ENCODE measurements around the gene POLR1E.
A peak's percentile ranks its signal among the peaks of the same experiment; 100 is the strongest.
"Not testable (repeated sequence)": the region's sequence is repeated elsewhere in the genome, so short reads cannot be mapped to it uniquely, and the experiment has no call there.

The POLR1E gene

DNA sequence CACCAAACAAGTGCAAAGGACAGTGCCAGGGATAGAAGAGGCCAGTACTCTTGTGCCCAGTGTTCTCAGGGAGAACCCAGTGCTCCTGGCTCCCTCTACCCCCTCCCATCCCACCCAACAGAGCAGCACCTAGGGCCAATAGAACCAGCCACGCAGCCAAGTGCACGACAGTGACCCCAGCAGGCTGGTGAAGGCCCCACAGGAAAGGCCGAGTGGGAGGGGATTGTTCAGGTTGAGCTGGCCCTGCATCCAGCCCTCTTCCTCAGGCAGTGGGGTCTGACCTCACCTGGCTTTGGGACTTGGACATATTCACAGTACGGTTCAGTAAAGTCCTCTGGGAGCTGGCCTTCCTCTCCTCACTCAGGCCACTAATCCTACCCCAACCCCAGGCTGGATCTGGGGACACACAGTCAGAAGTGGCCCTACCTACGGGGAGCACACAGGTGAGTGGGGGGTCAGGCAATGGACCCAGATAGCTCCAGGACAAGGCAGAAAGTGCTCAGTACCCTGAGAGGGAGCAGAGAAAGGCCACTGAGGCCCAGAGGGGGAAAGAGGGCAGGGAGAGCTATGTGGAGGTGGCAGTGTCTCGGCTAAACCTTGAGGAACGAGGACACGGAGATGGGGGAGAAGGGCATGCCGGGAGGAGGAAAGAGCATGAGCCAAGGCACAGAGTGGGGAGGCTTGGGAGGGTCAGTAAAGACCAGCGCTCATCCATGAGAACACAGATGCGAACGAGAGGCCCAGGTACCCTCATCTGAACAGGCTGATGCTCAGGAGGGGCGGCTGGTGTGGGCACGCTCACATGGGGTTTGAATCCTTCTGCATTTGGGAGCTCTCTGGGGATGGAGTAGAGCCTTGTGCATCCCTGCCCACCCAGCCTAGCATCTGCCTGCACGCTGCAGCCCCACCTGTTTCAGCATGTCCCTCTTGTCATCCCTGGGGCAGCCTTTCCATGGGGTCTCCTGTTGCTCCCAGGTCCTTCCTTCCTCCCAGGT, 25.6 kb downstream of the POLR1E start:
- no peak for DNase-seq (ENCODE audit: insufficient read length, low spot score)
- FAIRE-seq, result peak; percentile 16
- 0 out of 2 replicates have a peak, but pooled peaks have one; percentile 40 for TF ChIP-seq POLR2AphosphoS5 (IDR thresholded peaks at IDR 0.05; ENCODE audit: low read depth, low read length)
- no peak for TF ChIP-seq PAX5 (IDR thresholded peaks at IDR 0.05; ENCODE audit: insufficient read depth, low read length, severe bottlenecking)

DNA sequence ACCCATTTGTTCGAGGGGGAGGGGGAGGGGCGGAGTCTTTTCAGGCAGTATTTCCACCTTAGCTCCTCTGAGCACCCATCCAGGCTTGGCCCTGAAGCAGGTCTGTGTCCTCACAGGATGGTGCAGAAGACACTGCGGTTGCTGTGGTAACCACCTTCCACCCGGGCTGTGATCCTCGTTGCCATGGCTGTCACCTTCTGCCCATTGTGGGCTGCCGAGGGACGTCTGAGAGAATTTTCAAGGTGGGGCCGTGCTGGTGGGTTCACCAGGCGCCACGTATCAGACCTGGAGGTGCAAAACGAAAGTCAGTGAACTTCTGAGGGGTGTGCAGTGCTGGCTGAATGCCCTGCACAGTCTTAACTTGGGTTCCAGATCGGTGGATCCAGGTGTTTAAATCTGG, 26.7 kb downstream of the POLR1E start:
- DNase-seq (ENCODE audit: insufficient read length, low spot score) (no peak), FAIRE-seq (no peak)
- TF ChIP-seq POU2F2 (IDR thresholded peaks at IDR 0.05; ENCODE audit: low read depth, low read length) (no peak), TAF1 (IDR thresholded peaks at IDR 0.05; ENCODE audit: low read depth, low read length) (no peak), POLR2AphosphoS5 (IDR thresholded peaks at IDR 0.05; ENCODE audit: low read depth, low read length) (no peak), PAX5 (IDR thresholded peaks at IDR 0.05; ENCODE audit: insufficient read depth, low read length, severe bottlenecking) (no peak), SPI1 (IDR thresholded peaks at IDR 0.05; ENCODE audit: low read depth, low read length) (no peak), POLR2A (IDR thresholded peaks at IDR 0.05; ENCODE audit: low read depth, low read length) (no peak)

DNA sequence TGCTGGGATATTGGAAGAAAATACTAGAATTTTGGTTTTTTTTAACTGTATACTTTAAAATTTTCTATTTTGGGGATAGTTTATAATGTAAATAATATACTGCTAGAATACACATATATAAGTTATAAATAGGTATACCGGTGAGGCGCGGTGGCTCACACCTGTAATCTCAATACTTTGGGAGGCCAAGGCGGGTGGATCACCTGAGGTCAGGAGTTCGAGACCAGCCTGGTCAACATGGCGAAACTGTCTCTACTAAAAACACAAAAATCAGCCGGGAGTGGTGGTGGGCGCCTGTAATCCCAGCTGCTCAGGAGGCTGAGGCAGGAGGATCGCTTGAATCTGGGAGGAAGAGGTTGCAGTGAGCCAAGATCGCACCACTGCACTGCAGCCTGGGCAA, 28.7 kb downstream of the POLR1E start:
- DNase-seq (ENCODE audit: insufficient read length, low spot score); FAIRE-seq: not testable (repeated sequence)

DNA sequence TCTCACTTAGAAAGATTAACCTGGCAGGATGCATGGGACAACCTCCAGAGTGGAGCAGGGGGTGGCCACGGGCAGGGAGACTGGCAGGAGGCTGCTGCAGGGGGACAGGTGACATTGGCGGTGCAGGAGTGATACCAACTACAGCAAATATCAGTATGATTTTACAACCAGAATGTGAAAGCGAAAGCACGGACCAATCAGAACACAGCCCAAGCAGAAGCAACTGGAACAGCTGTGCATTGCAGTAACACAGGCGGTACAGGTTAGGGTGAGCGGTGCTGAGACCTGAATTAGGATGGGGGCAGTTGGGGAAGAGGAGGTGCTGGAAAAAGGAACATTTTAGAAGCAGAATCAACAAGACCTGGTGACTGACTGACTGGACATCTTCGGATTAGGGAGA, 29.3 kb downstream of the POLR1E start:
- FAIRE-seq, result no peak
- TF ChIP-seq SPI1 (IDR thresholded peaks at IDR 0.05; ENCODE audit: low read depth, low read length) (no peak), POLR2A (IDR thresholded peaks at IDR 0.05; ENCODE audit: low read depth, low read length) (no peak), POLR2AphosphoS5 (IDR thresholded peaks at IDR 0.05; ENCODE audit: low read depth, low read length) (no peak), POU2F2 (IDR thresholded peaks at IDR 0.05; ENCODE audit: low read depth, low read length) (no peak), TAF1 (IDR thresholded peaks at IDR 0.05; ENCODE audit: low read depth, low read length) (no peak)
- no peak for DNase-seq (ENCODE audit: insufficient read length, low spot score)

DNA sequence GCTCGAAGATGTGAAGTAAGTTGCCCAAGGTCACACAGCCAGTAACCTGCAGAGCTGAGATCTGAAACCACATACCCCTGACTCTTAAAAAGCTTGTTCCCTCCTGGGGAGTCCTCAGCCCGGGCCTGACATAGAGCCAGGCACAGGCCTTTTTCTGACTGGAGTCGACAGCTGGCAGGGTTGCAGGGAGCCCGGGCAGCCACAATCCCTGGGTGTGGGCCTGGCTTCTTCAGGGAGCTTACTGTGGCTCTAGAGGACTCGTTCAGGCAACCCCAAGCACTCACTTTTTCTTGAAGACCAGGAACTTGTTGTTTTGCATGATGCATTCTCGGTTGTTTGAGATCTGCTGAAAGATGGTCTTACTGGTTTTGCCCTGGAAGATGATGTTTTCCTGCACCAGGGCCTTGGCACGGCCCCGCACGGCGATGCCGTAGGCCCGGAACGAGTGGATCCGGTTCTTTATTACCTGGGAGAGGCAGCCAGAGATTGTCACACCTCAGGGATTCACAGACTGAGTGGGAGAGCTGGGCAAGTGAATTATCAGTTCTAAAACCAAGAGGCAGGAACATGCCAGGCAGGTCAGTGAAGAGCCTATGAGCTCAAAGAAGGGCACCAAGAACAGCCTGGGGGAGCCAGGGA, 30.0 kb downstream of the POLR1E start:
- DNase-seq (ENCODE audit: insufficient read length, low spot score), result no peak
- FAIRE-seq, result no peak
- TF ChIP-seq TAF1 (IDR thresholded peaks at IDR 0.05; ENCODE audit: low read depth, low read length) (no peak), POU2F2 (IDR thresholded peaks at IDR 0.05; ENCODE audit: low read depth, low read length) (no peak), POLR2AphosphoS5 (IDR thresholded peaks at IDR 0.05; ENCODE audit: low read depth, low read length) (no peak), POLR2A (IDR thresholded peaks at IDR 0.05; ENCODE audit: low read depth, low read length) (no peak), PAX5 (IDR thresholded peaks at IDR 0.05; ENCODE audit: insufficient read depth, low read length, severe bottlenecking) (no peak), SPI1 (IDR thresholded peaks at IDR 0.05; ENCODE audit: low read depth, low read length) (no peak)

DNA sequence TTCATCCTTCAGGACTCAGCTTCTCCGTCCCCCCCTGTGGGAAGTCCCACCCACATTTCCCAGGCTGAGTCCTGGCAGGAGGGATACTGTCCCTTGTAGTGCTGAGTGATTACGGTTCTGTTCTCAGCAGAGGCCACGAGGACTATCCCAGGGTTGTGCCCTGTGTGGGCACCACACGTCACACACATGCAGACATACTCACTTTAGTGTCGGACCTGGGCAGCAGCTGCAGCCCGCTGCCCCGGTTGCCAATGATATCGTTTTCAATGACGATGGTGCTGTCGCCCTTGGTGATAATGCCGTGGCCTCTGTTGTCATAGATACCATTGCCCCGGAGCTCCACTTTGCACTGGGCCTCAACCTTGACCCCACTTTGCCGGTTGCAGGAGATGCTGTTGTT, 32.2 kb downstream of the POLR1E start:
- FAIRE-seq (no peak), DNase-seq (ENCODE audit: insufficient read length, low spot score) (no peak)
- no peak for TF ChIP-seq TAF1 (IDR thresholded peaks at IDR 0.05; ENCODE audit: low read depth, low read length)
- no peak for TF ChIP-seq SPI1 (IDR thresholded peaks at IDR 0.05; ENCODE audit: low read depth, low read length)
- no peak for TF ChIP-seq POU2F2 (IDR thresholded peaks at IDR 0.05; ENCODE audit: low read depth, low read length)
- no peak for TF ChIP-seq POLR2A (IDR thresholded peaks at IDR 0.05; ENCODE audit: low read depth, low read length)
- TF ChIP-seq POLR2AphosphoS5 (IDR thresholded peaks at IDR 0.05; ENCODE audit: low read depth, low read length), result no peak
- TF ChIP-seq PAX5 (IDR thresholded peaks at IDR 0.05; ENCODE audit: insufficient read depth, low read length, severe bottlenecking), result no peak

DNA sequence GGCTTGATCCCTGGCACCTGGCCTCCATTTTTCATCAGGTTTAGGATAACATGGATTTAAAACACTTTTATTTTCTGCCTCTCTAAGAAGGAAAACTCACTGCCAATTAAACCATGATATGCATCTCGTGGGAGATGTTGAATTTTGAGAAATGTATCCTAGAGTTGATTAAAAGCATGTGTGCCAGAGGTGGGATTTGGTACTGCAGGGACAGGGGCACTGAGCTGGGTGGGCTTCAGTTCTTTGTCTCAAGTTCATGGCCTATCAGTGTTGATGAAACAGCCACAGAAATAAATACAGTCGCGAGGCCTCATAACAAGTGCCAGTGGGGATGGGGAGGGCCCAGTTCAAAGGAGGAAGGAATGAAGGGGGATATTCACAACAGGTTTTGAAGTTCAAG, 34.9 kb downstream of the POLR1E start:
- FAIRE-seq, result no peak
- DNase-seq (ENCODE audit: insufficient read length, low spot score), result no peak
- TF ChIP-seq POU2F2 (IDR thresholded peaks at IDR 0.05; ENCODE audit: low read depth, low read length) (no peak), SPI1 (IDR thresholded peaks at IDR 0.05; ENCODE audit: low read depth, low read length) (no peak), POLR2A (IDR thresholded peaks at IDR 0.05; ENCODE audit: low read depth, low read length) (no peak), PAX5 (IDR thresholded peaks at IDR 0.05; ENCODE audit: insufficient read depth, low read length, severe bottlenecking) (no peak), TAF1 (IDR thresholded peaks at IDR 0.05; ENCODE audit: low read depth, low read length) (no peak), POLR2AphosphoS5 (IDR thresholded peaks at IDR 0.05; ENCODE audit: low read depth, low read length) (no peak)

DNA sequence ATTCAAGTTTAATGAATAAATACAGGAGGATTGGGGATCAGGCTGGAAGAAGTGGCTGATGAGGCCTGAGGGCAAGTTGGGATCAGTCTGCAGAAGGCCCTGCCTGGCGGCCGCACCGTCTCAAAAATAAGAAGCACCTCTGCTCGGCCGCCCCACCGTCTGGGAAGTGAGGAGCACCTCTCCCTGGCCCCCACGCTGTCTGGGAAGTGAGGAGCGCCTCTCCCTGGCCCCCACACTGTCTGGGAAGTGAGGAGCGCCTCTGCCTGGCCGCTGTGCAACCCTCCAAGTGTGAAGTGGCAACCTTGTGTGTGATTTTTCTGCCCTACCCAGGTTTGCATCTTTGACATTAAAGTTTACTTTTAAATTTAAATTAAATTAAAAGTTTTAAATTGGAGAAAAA, 35.4 kb downstream of the POLR1E start:
- DNase-seq (ENCODE audit: insufficient read length, low spot score) (no peak), FAIRE-seq (no peak)
- TF ChIP-seq SPI1 (IDR thresholded peaks at IDR 0.05; ENCODE audit: low read depth, low read length), result no peak
- no peak for TF ChIP-seq POU2F2 (IDR thresholded peaks at IDR 0.05; ENCODE audit: low read depth, low read length)

DNA sequence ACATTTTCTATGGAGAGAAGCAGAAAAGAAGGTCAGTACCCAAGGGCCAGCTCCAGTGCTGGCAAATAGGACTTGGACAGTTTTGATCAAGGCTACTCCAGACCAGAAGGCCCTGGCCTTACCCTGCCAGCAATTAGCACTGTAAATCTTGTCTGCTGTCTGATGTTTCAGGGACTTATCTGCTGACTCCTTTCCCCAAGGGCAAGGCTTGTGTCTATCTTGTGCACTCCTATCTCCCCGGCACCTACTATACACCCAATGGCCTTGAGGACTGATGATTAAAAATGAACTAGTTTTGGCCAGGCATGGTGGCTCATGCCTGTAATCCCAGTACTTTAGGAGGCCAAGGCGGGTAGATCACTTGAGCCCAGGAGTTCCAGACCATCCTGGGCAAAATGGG, 37.2 kb downstream of the POLR1E start:
- FAIRE-seq, result no peak
- DNase-seq (ENCODE audit: insufficient read length, low spot score), result no peak
- no peak for TF ChIP-seq SPI1 (IDR thresholded peaks at IDR 0.05; ENCODE audit: low read depth, low read length)
- no peak for TF ChIP-seq POLR2A (IDR thresholded peaks at IDR 0.05; ENCODE audit: low read depth, low read length)
- no peak for TF ChIP-seq POLR2AphosphoS5 (IDR thresholded peaks at IDR 0.05; ENCODE audit: low read depth, low read length)
- TF ChIP-seq PAX5 (IDR thresholded peaks at IDR 0.05; ENCODE audit: insufficient read depth, low read length, severe bottlenecking), result no peak
- TF ChIP-seq POU2F2 (IDR thresholded peaks at IDR 0.05; ENCODE audit: low read depth, low read length), result no peak
- no peak for TF ChIP-seq TAF1 (IDR thresholded peaks at IDR 0.05; ENCODE audit: low read depth, low read length)

DNA sequence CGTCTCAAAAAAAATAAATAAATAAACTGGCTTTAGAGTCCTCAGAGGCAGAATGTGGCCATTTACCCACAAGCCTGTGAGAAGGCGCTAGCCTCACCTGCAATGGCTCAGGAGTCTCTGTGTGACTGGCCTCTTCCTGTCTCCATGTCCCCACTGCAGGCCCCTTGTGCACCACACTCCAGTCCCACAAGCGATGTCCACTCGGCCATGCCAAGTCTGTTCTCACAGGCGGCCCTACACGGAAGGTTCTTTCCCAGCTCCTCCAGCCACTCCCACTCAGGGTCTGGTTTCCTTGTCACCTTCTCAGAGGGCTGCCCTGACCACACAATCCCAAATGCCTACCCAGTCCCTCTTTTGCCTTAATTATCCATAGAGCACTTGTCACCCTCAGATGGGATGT, 38.2 kb downstream of the POLR1E start:
- FAIRE-seq (no peak), DNase-seq (ENCODE audit: insufficient read length, low spot score) (no peak)
- TF ChIP-seq POLR2A (IDR thresholded peaks at IDR 0.05; ENCODE audit: low read depth, low read length) (no peak), POU2F2 (IDR thresholded peaks at IDR 0.05; ENCODE audit: low read depth, low read length) (no peak), TAF1 (IDR thresholded peaks at IDR 0.05; ENCODE audit: low read depth, low read length) (no peak), POLR2AphosphoS5 (IDR thresholded peaks at IDR 0.05; ENCODE audit: low read depth, low read length) (no peak), PAX5 (IDR thresholded peaks at IDR 0.05; ENCODE audit: insufficient read depth, low read length, severe bottlenecking) (no peak), SPI1 (IDR thresholded peaks at IDR 0.05; ENCODE audit: low read depth, low read length) (no peak)

All from GM12891 (cell line).